Upper lobe of right lung (tissue), 1 donor: ENCODE results near the gene SH3GLB1. TPM values are rescaled to one million over a fixed set of nuclear protein-coding genes. Genes with fewer than 3 reads are reported as not detected.

Experiments used
- ATAC-seq: fragments of 200-7000 bp; cut with Tn5 transposase; one replicate; pipeline ENCODE4 v1.9.1; 2020; ENCODE audit warnings: mild to moderate bottlenecking, moderate library complexity
- DNase-seq: peaks from one replicate; pipeline ENCODE4 v3.0.0-alpha.2; 2020
- H3K27ac ChIP-seq: fragments of 200-600 bp; one replicate; pipeline ENCODE4 v1.8.0; 2022
- H3K27me3 ChIP-seq: fragments of 200-600 bp; one replicate; pipeline ENCODE4 v1.8.0; 2022; ENCODE audit warnings: mild to moderate bottlenecking
- H3K36me3 ChIP-seq: fragments of 200-600 bp; one replicate; pipeline ENCODE4 v1.8.0; 2022
- H3K4me1 ChIP-seq: fragments of 200-600 bp; one replicate; pipeline ENCODE4 v1.8.0; 2022
- H3K4me3 ChIP-seq: fragments of 200-600 bp; one replicate; pipeline ENCODE4 v1.8.0; 2022; ENCODE audit warnings: mild to moderate bottlenecking
- H3K9me3 ChIP-seq: fragments of 200-600 bp; one replicate; pipeline ENCODE4 v1.8.0; 2022
- CTCF ChIP-seq: fragments of 200-600 bp; IDR thresholded peaks from one replicate; pipeline ENCODE4 v1.8.0; 2022; ENCODE audit warnings: antibody characterized with exemption
- intact Hi-C: fragments of 100-400 bp; cut with DNase I; formaldehyde crosslinking; loops from one replicate; pipeline ENCODE4 v1.11.0; 2022
- total RNA-seq: library from RNA; stranded (reverse); fragmentation: NEBNext Ultra II Directional; extraction: Animal tissue kit (Norgen Biotek cat#: 25700); gene quantifications from one replicate; pipeline ENCODE4 v1.2.1, GENCODE V29; 2021
- donor health status: DM: no; HTN: yes; CAD: no; lungs with severe emphysema.

The SH3GLB1 gene
- total RNA-seq, 1 donor from 2014 or later, result 105 TPM

GRCh38 chr1:86765073-86765472 lies 60.7 kb downstream of the SH3GLB1 start:
- Histone ChIP-seq H3K36me3 (no peaks in the 10 kb centered on the region), H3K9me3 (no peaks in the 10 kb centered on the region), H3K4me1 (no peaks in the 10 kb centered on the region), H3K27ac (no peak overlapping the region), H3K4me3 (no peak overlapping the region), H3K27me3 (no peaks in the 10 kb centered on the region)
- no peak for TF ChIP-seq CTCF
- no peak for DNase-seq
- intact Hi-C loops, result no loop called here
- no peak for ATAC-seq

- Histone ChIP-seq H3K36me3 (no peaks in the 10 kb centered on the region), H3K27me3 (no peaks in the 10 kb centered on the region), H3K4me1 (no peaks in the 10 kb centered on the region), H3K27ac (no peak overlapping the region), H3K4me3 (no peak overlapping the region), H3K9me3 (no peaks in the 10 kb centered on the region)
- no peak for DNase-seq
- no peak for ATAC-seq
- no peak for TF ChIP-seq CTCF
- intact Hi-C loops, result no loop called here
These were observed 61.3 kb downstream of the SH3GLB1 start for GRCh38 chr1:86765674-86766073.

- H3K36me3 ChIP-seq, result no peaks in the 10 kb centered on the region
- H3K4me3 ChIP-seq, result no peak overlapping the region
- H3K4me1 ChIP-seq, result peaks cover 4% of the 10 kb centered on the region
- no peak for DNase-seq
- no peak overlapping the region for H3K27ac ChIP-seq
- no peaks in the 10 kb centered on the region for H3K9me3 ChIP-seq
- no peak for TF ChIP-seq CTCF
- ATAC-seq, result no peak
- intact Hi-C loops, result no loop called here
- no peaks in the 10 kb centered on the region for H3K27me3 ChIP-seq
These were observed 64.2 kb downstream of the SH3GLB1 start for GRCh38 chr1:86768554-86768953.

- Histone ChIP-seq H3K4me3 (no peak overlapping the region), H3K27me3 (no peaks in the 10 kb centered on the region), H3K4me1 (peaks cover 9% of the 10 kb centered on the region), H3K36me3 (no peaks in the 10 kb centered on the region), H3K9me3 (no peaks in the 10 kb centered on the region), H3K27ac (no peak overlapping the region)
- intact Hi-C loops, result no loop called here
- DNase-seq (no peak), ATAC-seq (no peak)
- no peak for TF ChIP-seq CTCF
These were observed 64.7 kb downstream of the SH3GLB1 start for GRCh38 chr1:86769065-86769464.

GRCh38 chr1:86773341-86774288 lies 69.2 kb downstream of the SH3GLB1 start:
- no peak overlapping the region for H3K4me3 ChIP-seq
- ATAC-seq (peak; percentile 34), DNase-seq (no peak)
- no peaks in the 10 kb centered on the region for H3K27me3 ChIP-seq
- intact Hi-C loops, result no loop called here
- no peaks in the 10 kb centered on the region for H3K36me3 ChIP-seq
- H3K4me1 ChIP-seq, result peaks cover 25% of the 10 kb centered on the region
- TF ChIP-seq CTCF, result no peak
- H3K27ac ChIP-seq, result peak overlapping the region; percentile 51
- H3K9me3 ChIP-seq, result no peaks in the 10 kb centered on the region
